HepG2 (cell line): ENCODE measurements around the gene CHP1. TPM values are rescaled to one million over a fixed set of nuclear protein-coding genes. Genes with fewer than 3 reads are reported as not detected.

Experiments used
- CREM ChIP-seq, 2 experiments: sonication (generic) in 1 of 2; formaldehyde crosslinking in 1 of 2; IDR thresholded peaks; 2 replicates each; pipeline versions ENCODE4 v1.4.0 to v1.6.1; 2016 to 2020; ENCODE audit warnings: antibody characterized with exemption in 1 of 2, mild to moderate bottlenecking in 1 of 2, missing genetic modification reagents in 1 of 2
- EHMT2 ChIP-seq: fragments of 200-600 bp; sonication (generic); IDR thresholded peaks from 2 replicates; pipeline ENCODE4 v1.7.0; 2017; ENCODE audit warnings: antibody characterized with exemption, low read depth, low read length, borderline replicate concordance
- FIP1L1 ChIP-seq: fragments of 200-400 bp; formaldehyde crosslinking; IDR thresholded peaks from 2 replicates; pipeline ENCODE4 v1.6.1; 2018; ENCODE audit warnings: low read depth, mild to moderate bottlenecking, low read length, moderate library complexity, borderline replicate concordance; ENCODE audit not compliant: insufficient read depth
- GPBP1L1 ChIP-seq: sonication (generic); formaldehyde crosslinking; IDR thresholded peaks from 2 replicates; pipeline ENCODE4 v1.5.0; 2020; ENCODE audit warnings: mild to moderate bottlenecking, missing genetic modification reagents
- IRF2 ChIP-seq: IDR thresholded peaks from 2 replicates; pipeline ENCODE4 v1.6.1; 2018; ENCODE audit warnings: missing genetic modification reagents, missing compliant biosample characterization
- KDM2A ChIP-seq: sonication (generic); formaldehyde crosslinking; IDR thresholded peaks from 2 replicates; pipeline ENCODE4 v1.4.0; 2020; ENCODE audit warnings: low read depth, missing genetic modification reagents, borderline replicate concordance
- MAFG ChIP-seq: sonication (generic); formaldehyde crosslinking; IDR thresholded peaks from 2 replicates; pipeline ENCODE4 v1.5.1; 2020; ENCODE audit warnings: mild to moderate bottlenecking, missing genetic modification reagents
- NFE2 ChIP-seq: sonication (generic); formaldehyde crosslinking; IDR thresholded peaks from 2 replicates; pipeline ENCODE4 v1.4.0; 2020; ENCODE audit warnings: missing genetic modification reagents
- RORA ChIP-seq: sonication (generic); formaldehyde crosslinking; IDR thresholded peaks from 2 replicates; pipeline ENCODE4 v1.5.0; 2020; ENCODE audit warnings: mild to moderate bottlenecking, missing genetic modification reagents, moderate library complexity
- SMAD3 ChIP-seq: sonication (generic); formaldehyde crosslinking; IDR thresholded peaks from 2 replicates; pipeline ENCODE4 v1.4.0; 2020; ENCODE audit warnings: missing genetic modification reagents
- TSC22D2 ChIP-seq: sonication (generic); formaldehyde crosslinking; IDR thresholded peaks from 2 replicates; pipeline ENCODE4 v1.5.1; 2020; ENCODE audit warnings: missing genetic modification reagents, mild to moderate bottlenecking, borderline replicate concordance
- ZHX2 ChIP-seq, 2 experiments: sonication (generic) in 1 of 2; formaldehyde crosslinking in 1 of 2; IDR thresholded peaks; 2 replicates each; pipeline versions ENCODE4 v1.6.1 to v1.9.0; 2014 to 2022; ENCODE audit warnings: antibody characterized with exemption in 1 of 2, borderline replicate concordance in 1 of 2, inconsistent platforms in 1 of 2, low read depth in 1 of 2, missing genetic modification reagents in 1 of 2
- ZNF160 ChIP-seq: sonication (generic); formaldehyde crosslinking; IDR thresholded peaks from 2 replicates; pipeline ENCODE4 v1.8.0; 2022; ENCODE audit warnings: mild to moderate bottlenecking, inconsistent platforms, missing genetic modification reagents
- ZNF549 ChIP-seq: sonication (generic); formaldehyde crosslinking; IDR thresholded peaks from 2 replicates; pipeline ENCODE4 v1.5.0; 2020; ENCODE audit warnings: missing genetic modification reagents
- ZUFSP ChIP-seq: sonication (generic); formaldehyde crosslinking; IDR thresholded peaks from 2 replicates; pipeline ENCODE4 v1.9.0; 2021; ENCODE audit warnings: missing genetic modification reagents, mild to moderate bottlenecking, borderline replicate concordance
- polyA plus RNA-seq, 8 experiments: library from polyadenylated mRNA; depleted of rRNA in 3 of 8; stranded (reverse) in 7 of 8; unstranded in 1 of 8; fragments of >200 nt; fragmentation: Illumina TruSeq in 4 of 8; extraction: Trizol in 4 of 8; gene quantifications; 2 replicates each; pipeline versions ENCODE4 v1.2.1 to v1.2.3, GENCODE V29; 2011 to 2016; ENCODE audit warnings: low read depth in 4 of 8, missing spikeins in 1 of 8, mixed read lengths in 1 of 8; ENCODE audit not compliant: insufficient read depth in 1 of 8
- total RNA-seq, 5 experiments: library from RNA; depleted of rRNA; stranded (reverse); fragments of >200 nt; fragmentation: Illumina TruSeq; extraction: Trizol; gene quantifications; 2 replicates each; pipeline ENCODE4 v1.2.3, GENCODE V29; 2016; ENCODE audit warnings: low read depth in 1 of 5

CHP1 gene
- total and polyA plus RNA-seq, 2 of the 13 experiments (the other 11 are each of a cell fraction or from before 2014, with no cell fraction given) = 49.6 to 76.4 TPM

- no peak; the same call in 1 of the 2 replicates for TF ChIP-seq ZHX2 (IDR thresholded peaks at IDR 0.05; ENCODE audit: low read depth)
- no peak for TF ChIP-seq ZHX2 (CRISPR knock-in tag; IDR thresholded peaks at IDR 0.05; ENCODE audit: borderline replicate concordance)
- TF ChIP-seq ZNF160 (CRISPR knock-in tag) = no peak; the same call in 1 of the 2 replicates
- peak; percentile 83; the same call in 1 of the 2 replicates for TF ChIP-seq SMAD3 (CRISPR knock-in tag)
- TF ChIP-seq RORA = no peak
- TF ChIP-seq EHMT2 = no peak
- TF ChIP-seq GPBP1L1 = no peak
- TF ChIP-seq TSC22D2 (CRISPR knock-in tag) = 0 out of 2 replicates have a peak, but pooled peaks have one; percentile 36
- peak; percentile 88 for TF ChIP-seq KDM2A (CRISPR knock-in tag)
- no peak for TF ChIP-seq ZUFSP (CRISPR knock-in tag)
- TF ChIP-seq ZNF549 = no peak
- TF ChIP-seq FIP1L1 = no peak
- peak; percentile 53 for TF ChIP-seq CREM (IDR thresholded peaks at IDR 0.05)
- no peak for TF ChIP-seq CREM (CRISPR knock-in tag; IDR thresholded peaks at IDR 0.05)
- peak; percentile 51; the same call in 1 of the 2 replicates for TF ChIP-seq IRF2 (CRISPR knock-in tag)
- TF ChIP-seq NFE2 = no peak
- TF ChIP-seq MAFG (CRISPR knock-in tag) = no peak
Measured at GRCh38 chr15:41230650-41231421, at the start of gene CHP1, which contains the start of gene EXD1 (continued).
